ENCODE results near the gene TTC21A.
A peak's percentile ranks its signal among the peaks of the same experiment; 100 is the strongest.

Gene TTC21A

DNA sequence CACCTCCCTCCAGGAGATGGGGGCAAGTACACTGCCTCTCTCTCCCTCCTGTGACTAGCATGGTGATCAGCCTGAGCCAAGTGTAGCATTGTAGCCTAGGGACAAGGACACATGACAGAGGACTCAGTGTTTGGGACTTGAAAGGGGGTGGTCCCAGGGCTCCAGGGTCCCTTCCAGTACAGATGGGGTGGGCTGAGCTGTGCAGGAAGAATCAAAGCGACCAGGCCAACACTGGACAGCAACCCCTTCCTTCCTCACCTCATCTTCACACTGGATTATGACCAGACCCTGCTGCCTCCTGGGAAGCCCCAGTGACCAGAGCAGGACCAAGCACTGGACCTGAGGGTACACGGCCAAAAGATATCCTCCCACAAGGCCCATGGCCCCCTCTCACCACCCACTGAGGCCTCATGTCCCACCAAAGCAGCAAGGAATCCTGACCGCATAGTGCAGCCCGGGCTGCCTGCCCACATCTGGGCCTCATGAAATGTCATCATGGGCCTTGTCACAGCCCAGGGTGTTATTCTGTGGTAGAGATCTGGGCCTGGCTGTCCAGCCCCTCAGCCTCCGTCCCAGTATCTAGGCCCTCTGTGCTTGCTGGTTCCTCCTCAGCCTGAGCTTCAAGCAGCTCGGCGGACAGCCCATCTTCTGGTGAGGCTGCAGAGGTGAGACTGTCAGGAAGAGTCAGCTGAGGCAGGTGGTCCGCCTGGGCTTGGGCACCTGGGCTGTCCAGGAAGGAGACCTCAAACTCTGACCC is 9.6 kb upstream of the TTC21A start:
- in situ Hi-C loops (cut with HindIII; ENCODE audit: low sequenced_read_pairs): no loop called here
- H3K4me3 ChIP-seq (ENCODE audit: low read depth, low read length): no peak overlapping the region
- no peak for DNase-seq (ENCODE audit: low read depth)

DNA sequence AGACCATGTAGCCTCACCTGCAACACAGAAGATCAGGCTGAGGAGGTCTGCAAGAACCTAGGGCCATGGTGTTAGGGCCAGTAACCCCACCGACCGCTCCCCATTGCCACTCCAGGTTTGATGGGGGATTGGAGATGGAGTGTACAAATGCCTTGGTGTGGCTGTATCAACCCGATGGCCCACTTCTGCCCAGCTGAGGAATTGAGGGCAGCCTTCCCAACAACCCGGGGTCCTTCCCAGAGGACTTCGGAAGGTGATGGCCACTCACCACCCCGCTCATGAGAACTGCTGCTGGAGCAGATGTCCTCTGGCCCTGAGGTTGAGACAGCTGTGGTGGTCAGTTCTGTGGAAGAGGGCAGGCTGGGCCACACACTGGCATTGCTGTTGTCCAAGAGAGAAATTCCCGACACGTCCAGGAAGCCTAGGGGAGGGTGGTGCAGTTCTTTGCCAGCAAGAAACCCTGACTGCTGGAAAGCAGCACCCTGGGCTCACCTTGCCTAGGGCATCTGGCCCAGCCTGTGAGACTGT is 8.9 kb upstream of the TTC21A start:
- no peak for DNase-seq (ENCODE audit: low read depth)
- TF ChIP-seq, protein P1, sequence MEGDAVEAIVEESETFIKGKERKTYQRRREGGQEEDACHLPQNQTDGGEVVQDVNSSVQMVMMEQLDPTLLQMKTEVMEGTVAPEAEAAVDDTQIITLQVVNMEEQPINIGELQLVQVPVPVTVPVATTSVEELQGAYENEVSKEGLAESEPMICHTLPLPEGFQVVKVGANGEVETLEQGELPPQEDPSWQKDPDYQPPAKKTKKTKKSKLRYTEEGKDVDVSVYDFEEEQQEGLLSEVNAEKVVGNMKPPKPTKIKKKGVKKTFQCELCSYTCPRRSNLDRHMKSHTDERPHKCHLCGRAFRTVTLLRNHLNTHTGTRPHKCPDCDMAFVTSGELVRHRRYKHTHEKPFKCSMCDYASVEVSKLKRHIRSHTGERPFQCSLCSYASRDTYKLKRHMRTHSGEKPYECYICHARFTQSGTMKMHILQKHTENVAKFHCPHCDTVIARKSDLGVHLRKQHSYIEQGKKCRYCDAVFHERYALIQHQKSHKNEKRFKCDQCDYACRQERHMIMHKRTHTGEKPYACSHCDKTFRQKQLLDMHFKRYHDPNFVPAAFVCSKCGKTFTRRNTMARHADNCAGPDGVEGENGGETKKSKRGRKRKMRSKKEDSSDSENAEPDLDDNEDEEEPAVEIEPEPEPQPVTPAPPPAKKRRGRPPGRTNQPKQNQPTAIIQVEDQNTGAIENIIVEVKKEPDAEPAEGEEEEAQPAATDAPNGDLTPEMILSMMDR (IDR thresholded peaks at IDR 0.05; ENCODE audit: low read depth, low read length, missing control alignments): no peak
- no peak overlapping the region for H3K4me3 ChIP-seq (ENCODE audit: low read depth, low read length)
- in situ Hi-C loops (cut with HindIII; ENCODE audit: low sequenced_read_pairs): no loop called here

More for the DNA sequence above, 9.6 kb upstream of the TTC21A start:
- TF ChIP-seq, protein P1 (IDR thresholded peaks at IDR 0.05; ENCODE audit: low read depth, low read length, missing control alignments): no peak

DNA sequence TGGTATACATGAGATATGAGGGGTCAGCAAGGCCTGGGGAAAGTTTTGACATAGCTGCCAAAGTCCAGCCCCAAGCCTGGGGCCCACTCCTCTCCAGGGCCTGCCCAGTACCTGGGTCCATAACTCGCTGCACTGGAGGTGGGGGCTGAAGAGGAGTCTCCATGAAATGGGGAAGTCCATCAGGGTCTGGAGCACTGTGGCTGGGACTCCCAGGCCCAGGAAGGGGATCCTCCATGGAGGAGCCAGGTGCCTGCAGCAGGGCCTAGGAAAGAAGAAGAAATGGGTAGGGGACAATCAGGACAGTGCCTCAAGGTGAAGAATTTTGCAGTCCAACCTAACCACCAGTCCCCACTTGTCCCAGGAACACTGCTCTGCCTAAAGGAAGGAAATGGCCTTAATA is 8.2 kb upstream of the TTC21A start:
- DNase-seq (ENCODE audit: low read depth): no peak
- no peak overlapping the region for H3K4me3 ChIP-seq (ENCODE audit: low read depth, low read length)
- in situ Hi-C loops (cut with HindIII; ENCODE audit: low sequenced_read_pairs): no loop called here
- TF ChIP-seq, protein P1 (IDR thresholded peaks at IDR 0.05; ENCODE audit: low read depth, low read length, missing control alignments): no peak

DNA sequence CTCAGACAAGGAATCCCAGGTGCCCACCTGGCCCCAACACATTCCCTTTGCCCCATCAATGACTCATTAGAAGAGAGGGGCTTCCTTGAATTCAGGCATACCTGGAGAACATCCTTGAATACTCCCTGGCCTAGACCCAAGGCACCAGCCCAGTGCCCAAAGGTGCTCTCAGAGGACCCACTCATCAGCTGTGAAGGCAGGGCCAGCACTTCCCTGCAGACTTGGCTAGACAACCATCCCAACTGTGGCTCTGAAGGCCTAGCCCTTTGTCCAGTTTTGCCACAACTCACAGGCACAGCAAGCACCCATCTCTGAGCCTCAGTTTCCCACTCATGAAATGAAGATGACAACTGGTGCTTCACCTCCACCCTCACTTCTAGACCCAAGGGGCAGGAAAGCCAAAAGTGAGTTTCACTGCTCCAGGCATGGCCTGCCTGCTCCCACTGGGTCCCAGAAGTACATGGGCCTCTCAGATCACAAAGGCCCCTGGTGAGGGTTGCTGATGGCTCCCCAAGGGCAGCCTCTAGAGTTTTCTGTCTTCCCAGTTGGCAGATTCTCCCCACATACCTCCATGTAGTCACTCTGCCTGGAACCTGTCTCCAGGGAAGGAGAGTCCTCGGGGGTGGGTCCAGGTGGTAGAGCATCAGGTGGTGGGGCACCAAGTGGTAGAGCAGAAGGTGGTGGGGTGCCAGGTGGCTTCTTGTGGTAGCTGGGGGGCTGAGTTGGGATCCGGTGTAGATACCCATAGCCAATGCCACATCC is 7.6 kb upstream of the TTC21A start:
- in situ Hi-C loops (cut with HindIII; ENCODE audit: low sequenced_read_pairs): no loop called here
- DNase-seq (ENCODE audit: low read depth): no peak
- TF ChIP-seq, protein P1 (IDR thresholded peaks at IDR 0.05; ENCODE audit: low read depth, low read length, missing control alignments): no peak
- H3K4me3 ChIP-seq (ENCODE audit: low read depth, low read length): no peak overlapping the region

DNA sequence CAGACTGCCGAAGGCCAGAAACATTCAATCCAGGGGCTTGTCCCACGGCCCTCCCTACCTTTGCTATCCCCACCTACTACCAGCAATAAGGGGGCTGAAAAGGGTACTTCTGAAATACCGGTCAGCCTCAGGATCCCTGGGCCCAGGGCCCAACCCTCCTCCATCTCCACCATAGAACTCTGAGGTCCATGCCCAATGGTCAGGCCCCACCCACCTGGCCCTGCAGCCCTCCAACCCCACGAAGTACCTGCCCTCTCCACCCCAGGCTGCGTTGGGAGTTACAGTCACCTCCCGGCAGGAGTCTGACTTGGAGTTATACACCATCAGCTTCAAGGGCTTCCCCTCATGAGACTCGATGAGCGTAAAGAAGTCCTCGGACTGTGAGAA is 7.0 kb upstream of the TTC21A start:
- in situ Hi-C loops (cut with HindIII; ENCODE audit: low sequenced_read_pairs): no loop called here
- DNase-seq (ENCODE audit: low read depth): no peak
- TF ChIP-seq, protein P1 (IDR thresholded peaks at IDR 0.05; ENCODE audit: low read depth, low read length, missing control alignments): no peak
- H3K4me3 ChIP-seq (ENCODE audit: low read depth, low read length): no peak overlapping the region

DNA sequence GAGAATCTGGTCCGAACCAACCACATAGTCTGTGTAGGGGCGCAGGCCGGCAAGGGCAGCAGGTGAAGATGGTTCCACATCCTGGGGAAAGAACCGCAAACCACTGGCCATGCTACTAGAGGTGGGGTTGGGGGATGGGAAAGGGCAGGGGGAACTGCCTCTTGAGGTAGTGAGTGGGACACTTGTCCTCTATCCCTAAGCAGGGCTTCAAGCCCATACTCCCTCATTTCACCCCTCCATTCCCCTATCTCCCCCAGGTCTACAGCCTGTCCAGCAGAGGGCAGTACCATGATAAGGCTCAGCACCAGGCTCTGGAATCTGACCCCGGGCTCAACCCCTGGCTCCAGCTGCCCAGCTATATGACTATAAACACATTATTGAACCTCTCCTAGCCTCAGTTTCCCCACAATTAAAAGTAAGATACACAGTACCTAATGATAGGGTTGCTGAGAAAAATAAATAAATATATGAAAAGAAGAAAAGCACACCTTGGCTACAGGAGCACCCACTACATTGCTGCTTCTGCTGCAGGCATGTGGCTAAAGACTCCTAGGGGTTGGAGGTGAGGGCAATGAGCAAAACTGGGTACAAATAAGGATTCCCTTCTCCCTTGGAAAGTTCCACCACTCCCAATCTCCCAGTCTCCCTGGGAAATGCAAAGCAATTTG is 6.3 kb upstream of the TTC21A start:
- H3K4me3 ChIP-seq (ENCODE audit: low read depth, low read length): no peak overlapping the region
- in situ Hi-C loops (cut with HindIII; ENCODE audit: low sequenced_read_pairs): no loop called here
- DNase-seq (ENCODE audit: low read depth): no peak
- TF ChIP-seq, protein P1 (IDR thresholded peaks at IDR 0.05; ENCODE audit: low read depth, low read length, missing control alignments): peak; percentile 67

All from astrocyte of the cerebellum (primary cell).